Neural progenitor cell (in vitro differentiated cells): ENCODE data around the gene SPOCK1.

Experiments
- EZH2 ChIP-seq: fragments of 200-600 bp; sonication (generic); IDR thresholded peaks from 2 replicates; pipeline ENCODE4 v1.6.1; 2017; ENCODE audit warnings: antibody characterized with exemption, mild to moderate bottlenecking, moderate library complexity
- EZH2phosphoT487 ChIP-seq: fragments of 200-600 bp; sonication (generic); IDR thresholded peaks from 2 replicates; pipeline ENCODE4 v1.6.1; 2017; ENCODE audit warnings: antibody characterized with exemption
- TF ChIP-seq, protein P1 (sequence below): fragments of 200-600 bp; sonication (generic); IDR thresholded peaks from 2 replicates; pipeline ENCODE4 v1.5.1; 2017; ENCODE audit warnings: antibody characterized with exemption, mild to moderate bottlenecking

DNA sequence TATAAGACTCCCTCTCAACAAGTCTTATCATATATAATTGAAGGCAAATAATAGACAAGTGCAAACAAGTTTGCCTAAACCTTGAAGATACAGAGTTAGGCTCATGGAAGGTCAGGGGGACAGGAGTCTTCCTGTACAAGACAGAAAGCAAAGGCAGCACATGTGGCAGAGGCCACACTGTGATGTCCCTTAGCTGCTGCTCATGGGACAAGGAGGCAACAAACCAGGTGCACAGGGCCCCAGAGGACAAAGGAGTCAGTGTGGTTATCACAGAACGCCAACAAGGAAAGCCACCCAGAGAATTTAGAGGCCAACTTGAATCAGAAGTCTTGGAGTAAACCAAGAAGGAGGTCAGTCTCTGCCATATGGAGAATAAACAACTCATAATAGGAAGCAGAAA, 444.8 kb downstream of the SPOCK1 start:
- TF ChIP-seq, protein P1, sequence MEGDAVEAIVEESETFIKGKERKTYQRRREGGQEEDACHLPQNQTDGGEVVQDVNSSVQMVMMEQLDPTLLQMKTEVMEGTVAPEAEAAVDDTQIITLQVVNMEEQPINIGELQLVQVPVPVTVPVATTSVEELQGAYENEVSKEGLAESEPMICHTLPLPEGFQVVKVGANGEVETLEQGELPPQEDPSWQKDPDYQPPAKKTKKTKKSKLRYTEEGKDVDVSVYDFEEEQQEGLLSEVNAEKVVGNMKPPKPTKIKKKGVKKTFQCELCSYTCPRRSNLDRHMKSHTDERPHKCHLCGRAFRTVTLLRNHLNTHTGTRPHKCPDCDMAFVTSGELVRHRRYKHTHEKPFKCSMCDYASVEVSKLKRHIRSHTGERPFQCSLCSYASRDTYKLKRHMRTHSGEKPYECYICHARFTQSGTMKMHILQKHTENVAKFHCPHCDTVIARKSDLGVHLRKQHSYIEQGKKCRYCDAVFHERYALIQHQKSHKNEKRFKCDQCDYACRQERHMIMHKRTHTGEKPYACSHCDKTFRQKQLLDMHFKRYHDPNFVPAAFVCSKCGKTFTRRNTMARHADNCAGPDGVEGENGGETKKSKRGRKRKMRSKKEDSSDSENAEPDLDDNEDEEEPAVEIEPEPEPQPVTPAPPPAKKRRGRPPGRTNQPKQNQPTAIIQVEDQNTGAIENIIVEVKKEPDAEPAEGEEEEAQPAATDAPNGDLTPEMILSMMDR: no peak
- no peak for TF ChIP-seq EZH2
- TF ChIP-seq EZH2phosphoT487: no peak
